Gastroesophageal sphincter (tissue), 4 donors: Measurements from ENCODE around the gene SCAF8. TPM values are rescaled to one million over a fixed set of nuclear protein-coding genes. Genes with fewer than 3 reads are reported as not detected.

ENCODE experiments used
- ATAC-seq: fragments of 150-250 bp; one replicate; pipeline ENCODE4 v1.9.1; 2016; ENCODE audit warnings: mild to moderate bottlenecking, moderate library complexity
- H3K27ac ChIP-seq, 4 donors: fragments of 200-600 bp; sonication (generic) in 3 of 4; 1 replicate in 3 of 4; 2 replicates in 1 of 4; pipeline ENCODE4 v1.5.1; 2016 to 2019
- H3K27me3 ChIP-seq: fragments of 200-600 bp; sonication (generic); one replicate; pipeline ENCODE4 v1.5.1; 2019
- H3K36me3 ChIP-seq, 2 donors: fragments of 200-600 bp; sonication (generic); one replicate each; pipeline ENCODE4 v1.5.1; 2019; ENCODE audit warnings: control low read depth in 1 of 2
- H3K4me1 ChIP-seq, 3 donors: fragments of 200-600 bp; sonication (generic); 1 replicate in 2 of 3; 2 replicates in 1 of 3; pipeline ENCODE4 v1.5.1; 2016 to 2019; ENCODE audit warnings: control low read depth in 2 of 3
- H3K4me3 ChIP-seq, 2 donors: fragments of 200-600 bp; sonication (generic); one replicate each; pipeline ENCODE4 v1.5.1; 2019; ENCODE audit warnings: mild to moderate bottlenecking in 1 of 2, moderate library complexity in 1 of 2
- H3K9me3 ChIP-seq, 3 donors: fragments of 200-600 bp; sonication (generic); one replicate each; pipeline ENCODE4 v1.5.1; 2017 to 2019; ENCODE audit warnings: control low read depth in 2 of 3
- CTCF ChIP-seq, 4 experiments: fragments of 200-600 bp in 2 of 4; fragments of 450-650 bp in 2 of 4; sonication (generic) in 1 of 4; IDR thresholded peaks; one replicate each; pipeline ENCODE4 v1.5.1; 2017 to 2019; ENCODE audit warnings: antibody characterized with exemption in 4 of 4, mild to moderate bottlenecking in 2 of 4, moderate library complexity in 2 of 4
- EP300 ChIP-seq: sonication (generic); formaldehyde crosslinking; IDR thresholded peaks from one replicate; pipeline ENCODE4 v1.6.1; 2017; ENCODE audit warnings: antibody characterized with exemption, mild to moderate bottlenecking
- POLR2A ChIP-seq, 2 donors: fragments of 450-650 bp; IDR thresholded peaks; one replicate each; pipeline ENCODE4 v1.6.1; 2017; ENCODE audit warnings: antibody characterized with exemption in 2 of 2, mild to moderate bottlenecking in 2 of 2, moderate library complexity in 1 of 2
- POLR2AphosphoS5 ChIP-seq: sonication (generic); formaldehyde crosslinking; IDR thresholded peaks from one replicate; pipeline ENCODE4 v1.6.1; 2017; ENCODE audit warnings: antibody characterized with exemption
- WGBS, 2 donors: methylation state at CpG; one replicate each; pipeline ENCODE4 v1.1.5; 2018; ENCODE audit warnings: low coverage in 1 of 2; 5-methylcytosine and 5-hydroxymethylcytosine counted together
- total RNA-seq, 4 donors: library from RNA; depleted of rRNA; stranded (reverse); fragments of >200 nt; gene quantifications; one replicate each; pipeline ENCODE4 v1.1.0, GENCODE V29; 2016

The SCAF8 gene
- total RNA-seq, 4 donors from 2014 or later, result 38.5 to 56.8 (median 42.5) TPM

- peaks cover 0 to 40% (median 5%) of the 10 kb centered on the region in 3 donors for H3K4me1 ChIP-seq
- TF ChIP-seq POLR2A (IDR thresholded peaks at IDR 0.05), result no peak
- no peak for TF ChIP-seq POLR2AphosphoS5
- TF ChIP-seq EP300, result no peak
- TF ChIP-seq CTCF (IDR thresholded peaks at IDR 0.05), result no peak
- no peaks in the 10 kb centered on the region for H3K27me3 ChIP-seq
- H3K36me3 ChIP-seq, result peaks cover 0 to 6% of the 10 kb centered on the region in 2 donors
- no peaks in the 10 kb centered on the region for H3K9me3 ChIP-seq
- 86 to 96% methylated on average over 4 to 6 of the region's 6 CpGs for WGBS, 2 donors
- no peak overlapping the region for H3K27ac ChIP-seq
- no peak for ATAC-seq
- H3K4me3 ChIP-seq, result no peak overlapping the region
These were observed 106.3 kb downstream of the SCAF8 start for GRCh38 chr6:154839546-154839945.

GRCh38 chr6:154840363-154840762 lies 107.1 kb downstream of the SCAF8 start:
- H3K27ac ChIP-seq, result no peak overlapping the region
- TF ChIP-seq EP300 (no peak), POLR2AphosphoS5 (no peak), CTCF (IDR thresholded peaks at IDR 0.05) (no peak), POLR2A (IDR thresholded peaks at IDR 0.05) (no peak)
- no peak overlapping the region for H3K4me3 ChIP-seq
- ATAC-seq, result no peak
- no peaks in the 10 kb centered on the region for H3K27me3 ChIP-seq
- WGBS, 2 donors, result 83 to 97% methylated on average over 5 to 6 of the region's 6 CpGs
- peaks cover 0 to 34% (median 5%) of the 10 kb centered on the region in 3 donors for H3K4me1 ChIP-seq
- no peaks in the 10 kb centered on the region for H3K9me3 ChIP-seq
- H3K36me3 ChIP-seq, result peaks cover 0 to 6% of the 10 kb centered on the region in 2 donors

GRCh38 chr6:154841109-154841508 lies 107.9 kb downstream of the SCAF8 start:
- ATAC-seq, result no peak
- Histone ChIP-seq H3K27ac (no peak overlapping the region), H3K36me3 (peaks cover 0 to 6% of the 10 kb centered on the region in 2 donors), H3K9me3 (no peaks in the 10 kb centered on the region), H3K27me3 (no peaks in the 10 kb centered on the region), H3K4me1 (peaks cover 0 to 34% (median 5%) of the 10 kb centered on the region in 3 donors), H3K4me3 (no peak overlapping the region)
- TF ChIP-seq POLR2AphosphoS5 (no peak), POLR2A (IDR thresholded peaks at IDR 0.05) (no peak), EP300 (no peak), CTCF (IDR thresholded peaks at IDR 0.05) (no peak)
- WGBS, 2 donors, result 95 to 100% methylated on average over 2 to 4 of the region's 4 CpGs

GRCh38 chr6:154842833-154843232 lies 109.6 kb downstream of the SCAF8 start:
- Histone ChIP-seq H3K4me3 (no peak overlapping the region), H3K27me3 (no peaks in the 10 kb centered on the region), H3K9me3 (no peaks in the 10 kb centered on the region), H3K36me3 (peaks cover 0 to 6% of the 10 kb centered on the region in 2 donors), H3K4me1 (peaks cover 0 to 41% (median 5%) of the 10 kb centered on the region in 3 donors), H3K27ac (no peak overlapping the region)
- ATAC-seq, result no peak
- 11 to 49% methylated on average over 2 of the region's 2 CpGs for WGBS, 2 donors
- TF ChIP-seq POLR2A (IDR thresholded peaks at IDR 0.05) (no peak), EP300 (no peak), POLR2AphosphoS5 (no peak)

- no peak overlapping the region for H3K27ac ChIP-seq
- no peaks in the 10 kb centered on the region for H3K27me3 ChIP-seq
- TF ChIP-seq CTCF (IDR thresholded peaks at IDR 0.05), result no peak
- no peak for TF ChIP-seq EP300
- no peak for TF ChIP-seq POLR2AphosphoS5
- TF ChIP-seq POLR2A (IDR thresholded peaks at IDR 0.05), result no peak
- H3K4me1 ChIP-seq, result peaks cover 0 to 41% (median 0%) of the 10 kb centered on the region in 3 donors
- H3K4me3 ChIP-seq, result no peak overlapping the region
- no peaks in the 10 kb centered on the region for H3K9me3 ChIP-seq
- 86% methylated on average over 2 of the region's 2 CpGs for WGBS, 2 donors
- ATAC-seq, result no peak
- H3K36me3 ChIP-seq, result no peaks in the 10 kb centered on the region
These were observed 114.1 kb downstream of the SCAF8 start for GRCh38 chr6:154847318-154847717.
